ENCODE data around the gene TTI1. TPM values are rescaled to one million over a fixed set of nuclear protein-coding genes. Genes with fewer than 3 reads are reported as not detected.

TTI1 gene
- total RNA-seq, 1 experiment from 2014 or later = 16.1 TPM

DNA sequence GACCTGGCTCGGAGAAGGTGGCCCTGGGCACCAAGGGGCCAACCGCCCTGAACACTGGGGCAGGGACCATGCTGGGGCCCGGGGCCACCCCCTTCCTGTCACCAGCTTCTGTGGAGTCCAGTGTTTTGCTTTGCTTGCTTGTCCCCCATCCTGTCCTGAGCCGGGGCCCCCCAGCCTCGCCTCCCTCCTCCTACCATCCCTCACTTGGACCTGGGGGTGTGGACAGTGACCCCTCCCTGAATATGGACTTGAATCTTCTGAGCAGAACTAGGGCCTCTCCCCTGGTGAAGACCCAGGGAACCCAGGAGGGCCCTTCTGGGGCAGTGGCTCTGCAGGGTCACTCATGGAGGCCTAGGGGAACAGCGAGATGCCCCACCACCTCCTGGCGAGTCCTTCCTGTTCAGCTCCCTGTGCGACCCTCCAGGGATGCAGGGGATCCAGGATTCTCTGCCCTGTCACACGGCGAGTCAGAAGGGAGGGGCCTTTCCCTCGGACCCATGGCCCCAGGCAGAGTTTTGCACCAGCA lies 88.7 kb downstream of the TTI1 start:
- DNase-seq (ENCODE audit: low read depth in 1 of 2, low spot score in 2 of 2) = no peak
- Histone ChIP-seq H3K4me3 (no peak overlapping the region), H3K36me3 (no peaks in the 10 kb centered on the region), H3K27me3 (replicated peaks) (no peaks in the 10 kb centered on the region; the same call in 1 of the 2 replicates), H3K27ac (no peak overlapping the region), H3K9me3 (replicated peaks) (peaks cover 4% of the 10 kb centered on the region; the same call in 1 of the 2 replicates), H3K4me1 (replicated peaks) (no peaks in the 10 kb centered on the region)

- H3K4me1 ChIP-seq (replicated peaks) = no peaks in the 10 kb centered on the region
- no peak overlapping the region for H3K4me3 ChIP-seq
- no peak overlapping the region for H3K27ac ChIP-seq
- peak in 1 of 2 experiments; percentile 42 for DNase-seq (ENCODE audit: low read depth in 1 of 2, low spot score in 2 of 2)
- no peaks in the 10 kb centered on the region; the same call in 1 of the 2 replicates for H3K27me3 ChIP-seq (replicated peaks)
- H3K36me3 ChIP-seq = no peaks in the 10 kb centered on the region
- H3K9me3 ChIP-seq (replicated peaks) = peaks cover 4% of the 10 kb centered on the region; the same call in 1 of the 2 replicates
Observed at GRCh38 chr20:37943501-37944455, 89.5 kb downstream of the TTI1 start.

- Histone ChIP-seq H3K27me3 (replicated peaks) (no peaks in the 10 kb centered on the region; the same call in 1 of the 2 replicates), H3K4me1 (replicated peaks) (no peaks in the 10 kb centered on the region), H3K4me3 (no peak overlapping the region), H3K9me3 (replicated peaks) (peaks cover 3% of the 10 kb centered on the region; the same call in 1 of the 2 replicates), H3K36me3 (no peaks in the 10 kb centered on the region), H3K27ac (no peak overlapping the region)
- DNase-seq (ENCODE audit: low read depth in 1 of 2, low spot score in 2 of 2) = peak in 1 of 2 experiments; percentile 25
Observed at GRCh38 chr20:37943033-37943432, 90.2 kb downstream of the TTI1 start.

DNA sequence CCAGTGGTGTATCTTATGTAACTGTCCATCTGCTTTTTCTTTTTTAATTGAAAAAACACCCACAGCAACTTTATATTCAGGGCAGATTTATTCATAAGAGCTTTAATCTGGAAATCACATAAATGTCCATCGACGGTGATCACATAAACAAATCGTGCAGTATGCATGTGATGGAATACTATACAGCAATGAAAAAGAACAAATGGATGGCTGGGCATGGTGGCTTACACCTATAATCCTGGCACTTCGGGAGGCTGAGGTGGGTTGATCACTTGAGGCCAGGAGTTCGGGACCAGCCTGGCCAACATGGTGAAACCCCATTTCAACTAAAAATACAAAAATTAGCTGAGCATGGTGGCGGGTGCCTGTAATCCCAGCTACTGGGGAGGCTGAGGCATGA lies 91.3 kb downstream of the TTI1 start:
- H3K27me3 ChIP-seq (replicated peaks) = no peaks in the 10 kb centered on the region; the same call in 1 of the 2 replicates
- no peak overlapping the region for H3K4me3 ChIP-seq
- H3K27ac ChIP-seq = no peak overlapping the region
- DNase-seq (ENCODE audit: low read depth in 1 of 2, low spot score in 2 of 2) = peak in 1 of 2 experiments; percentile 7
- no peaks in the 10 kb centered on the region for H3K36me3 ChIP-seq
- H3K9me3 ChIP-seq (replicated peaks) = no peaks in the 10 kb centered on the region
- H3K4me1 ChIP-seq (replicated peaks) = no peaks in the 10 kb centered on the region

GRCh38 chr20:37941332-37941731 lies 91.9 kb downstream of the TTI1 start:
- no peaks in the 10 kb centered on the region; the same call in 1 of the 2 replicates for H3K27me3 ChIP-seq (replicated peaks)
- no peaks in the 10 kb centered on the region for H3K4me1 ChIP-seq (replicated peaks)
- no peaks in the 10 kb centered on the region for H3K9me3 ChIP-seq (replicated peaks)
- H3K36me3 ChIP-seq = no peaks in the 10 kb centered on the region
- no peak overlapping the region for H3K4me3 ChIP-seq
- DNase-seq (ENCODE audit: low read depth in 1 of 2, low spot score in 2 of 2) = no peak
- H3K27ac ChIP-seq = no peak overlapping the region

GRCh38 chr20:37940858-37941257 lies 92.4 kb downstream of the TTI1 start:
- no peaks in the 10 kb centered on the region for H3K9me3 ChIP-seq (replicated peaks)

DNA sequence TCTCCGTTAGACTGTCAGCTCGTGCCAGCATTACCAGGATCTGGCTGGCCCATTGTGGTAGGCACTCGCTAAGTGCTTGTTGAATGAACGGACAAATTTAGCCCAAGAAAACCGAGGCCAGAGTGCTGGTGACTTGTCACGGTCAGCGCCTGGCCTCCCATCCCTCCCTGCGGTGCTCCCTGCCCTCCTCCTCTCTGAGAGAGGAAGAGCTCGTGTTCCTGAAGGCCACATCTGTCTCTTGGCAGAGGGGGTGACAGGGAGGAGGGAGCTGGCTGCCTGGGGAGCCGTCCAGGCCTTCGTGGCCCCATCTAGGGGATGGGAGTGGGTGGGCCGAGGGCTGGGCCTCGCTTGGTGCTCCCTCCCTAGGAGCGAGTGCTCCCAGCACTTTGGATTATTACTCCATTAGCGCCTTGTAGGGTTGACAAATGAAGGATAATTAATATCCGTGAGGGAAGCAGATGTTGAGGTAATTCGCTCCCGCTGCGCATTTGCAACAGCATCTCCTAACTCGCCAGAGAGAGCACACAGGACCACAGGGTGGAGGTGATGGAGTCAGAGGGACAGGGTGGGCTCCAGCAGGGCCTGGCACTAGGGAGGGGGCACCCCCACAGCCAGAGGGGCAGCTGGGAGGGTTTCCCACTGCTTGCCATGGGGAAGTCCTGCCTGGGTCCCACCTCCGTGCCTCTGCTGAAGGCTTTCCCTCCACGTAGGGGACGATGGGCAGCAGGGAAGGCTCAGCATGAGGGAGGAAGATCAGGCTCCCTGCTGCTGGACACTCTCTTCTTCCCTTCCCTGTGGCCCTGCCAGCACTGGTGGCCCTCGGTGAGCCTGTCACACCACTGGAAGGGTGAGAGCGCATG lies 93.3 kb downstream of the TTI1 start:
- H3K4me3 ChIP-seq = no peak overlapping the region
- H3K9me3 ChIP-seq (replicated peaks) = no peaks in the 10 kb centered on the region
- no peaks in the 10 kb centered on the region for H3K36me3 ChIP-seq
- H3K27me3 ChIP-seq (replicated peaks) = no peaks in the 10 kb centered on the region
- no peak overlapping the region for H3K27ac ChIP-seq
- DNase-seq (ENCODE audit: low read depth in 1 of 2, low spot score in 2 of 2) = no peak
- no peaks in the 10 kb centered on the region for H3K4me1 ChIP-seq (replicated peaks)

More at GRCh38 chr20:37940858-37941257, 92.4 kb downstream of the TTI1 start:
- no peaks in the 10 kb centered on the region for H3K4me1 ChIP-seq (replicated peaks)
- no peaks in the 10 kb centered on the region; the same call in 1 of the 2 replicates for H3K27me3 ChIP-seq (replicated peaks)
- H3K36me3 ChIP-seq = no peaks in the 10 kb centered on the region
- H3K27ac ChIP-seq = no peak overlapping the region
- no peak overlapping the region for H3K4me3 ChIP-seq
- DNase-seq (ENCODE audit: low read depth in 1 of 2, low spot score in 2 of 2) = no peak

DNA sequence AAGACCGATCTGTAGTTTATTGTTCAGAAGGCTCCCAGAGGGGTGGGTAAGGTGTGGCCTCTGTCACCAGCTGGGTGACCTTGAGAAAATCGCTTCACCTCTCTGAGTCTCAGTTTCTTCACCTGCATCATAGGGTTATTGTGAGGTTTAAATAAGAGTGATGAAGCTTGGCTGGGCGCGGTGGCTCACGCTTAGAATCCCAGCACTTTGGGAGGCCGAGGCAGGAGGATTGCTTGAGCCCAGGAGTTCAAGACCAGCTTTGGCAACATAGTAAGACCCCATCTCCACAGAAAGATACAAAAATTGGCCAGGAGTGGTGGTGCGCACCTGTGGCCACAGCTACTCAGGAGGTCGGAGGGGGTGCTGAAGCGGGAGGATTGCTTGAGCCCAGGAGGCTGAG lies 94.3 kb downstream of the TTI1 start:
- Histone ChIP-seq H3K27me3 (replicated peaks) (no peaks in the 10 kb centered on the region), H3K27ac (no peak overlapping the region), H3K9me3 (replicated peaks) (no peaks in the 10 kb centered on the region), H3K36me3 (no peaks in the 10 kb centered on the region), H3K4me3 (no peak overlapping the region), H3K4me1 (replicated peaks) (no peaks in the 10 kb centered on the region)
- DNase-seq (ENCODE audit: low read depth in 1 of 2, low spot score in 2 of 2) = no peak

DNA sequence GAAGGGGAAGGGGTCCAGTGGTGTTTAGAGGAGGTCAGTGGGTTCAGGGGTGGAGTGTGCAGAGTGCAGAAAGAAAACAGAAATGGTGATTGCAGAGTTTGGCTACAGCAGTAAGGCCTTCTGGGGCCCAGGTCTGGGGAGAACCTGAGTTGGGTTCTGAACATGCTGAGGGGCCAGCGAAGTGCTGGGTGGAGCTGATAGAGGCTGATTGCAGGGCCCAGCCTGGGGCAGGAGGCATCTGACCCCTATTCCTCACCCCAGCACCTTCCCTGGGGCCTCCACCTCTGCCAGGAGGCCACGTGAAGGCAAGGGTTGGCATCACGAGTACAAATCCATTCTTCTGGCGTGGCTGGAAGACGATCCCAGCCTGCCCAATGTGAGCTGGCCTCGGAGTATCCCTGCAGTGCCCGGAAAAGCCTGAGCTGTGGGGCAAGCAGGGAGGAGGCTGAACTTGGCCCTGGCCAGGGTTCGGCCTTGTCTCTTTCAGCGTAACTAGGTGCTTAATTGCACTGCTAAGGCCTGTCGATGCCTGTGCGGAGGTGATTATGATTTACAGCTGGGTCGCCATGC lies 95.0 kb downstream of the TTI1 start:
- H3K27me3 ChIP-seq (replicated peaks) = no peaks in the 10 kb centered on the region
- no peaks in the 10 kb centered on the region for H3K9me3 ChIP-seq (replicated peaks)
- no peaks in the 10 kb centered on the region for H3K36me3 ChIP-seq
- H3K27ac ChIP-seq = no peak overlapping the region
- no peaks in the 10 kb centered on the region for H3K4me1 ChIP-seq (replicated peaks)
- H3K4me3 ChIP-seq = no peak overlapping the region
- DNase-seq (ENCODE audit: low read depth in 1 of 2, low spot score in 2 of 2) = no peak

DNA sequence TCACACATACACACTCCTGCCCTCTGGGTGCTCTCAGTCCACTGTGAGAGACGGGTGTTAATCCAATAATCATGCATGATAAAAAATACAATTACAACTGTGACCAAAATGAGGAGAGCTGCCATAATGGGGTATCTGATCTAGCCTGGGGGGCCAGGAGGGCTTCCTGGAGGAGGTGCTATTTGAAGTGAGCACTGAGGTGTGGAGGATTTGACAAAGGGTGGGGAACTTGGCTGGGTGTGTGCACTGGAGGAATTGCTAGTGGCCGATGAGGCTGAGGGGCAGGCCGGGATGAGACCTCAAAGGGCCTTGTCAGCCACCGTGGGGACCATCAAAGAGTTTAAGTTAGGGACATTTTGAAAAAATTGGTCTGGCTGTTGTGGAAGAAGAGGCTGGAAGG lies 95.6 kb downstream of the TTI1 start:
- Histone ChIP-seq H3K27ac (no peak overlapping the region), H3K9me3 (replicated peaks) (no peaks in the 10 kb centered on the region), H3K27me3 (replicated peaks) (no peaks in the 10 kb centered on the region), H3K36me3 (no peaks in the 10 kb centered on the region), H3K4me1 (replicated peaks) (no peaks in the 10 kb centered on the region), H3K4me3 (no peak overlapping the region)
- DNase-seq (ENCODE audit: low read depth in 1 of 2, low spot score in 2 of 2) = no peak

GRCh38 chr20:37936451-37936850 lies 96.8 kb downstream of the TTI1 start:
- H3K36me3 ChIP-seq = no peaks in the 10 kb centered on the region
- no peaks in the 10 kb centered on the region for H3K9me3 ChIP-seq (replicated peaks)
- H3K27ac ChIP-seq = no peak overlapping the region
- no peaks in the 10 kb centered on the region for H3K27me3 ChIP-seq (replicated peaks)
- H3K4me1 ChIP-seq (replicated peaks) = no peaks in the 10 kb centered on the region
- no peak overlapping the region for H3K4me3 ChIP-seq
- no peak for DNase-seq (ENCODE audit: low read depth in 1 of 2, low spot score in 2 of 2)

GRCh38 chr20:37936041-37936440 lies 97.2 kb downstream of the TTI1 start:
- no peaks in the 10 kb centered on the region for H3K4me1 ChIP-seq (replicated peaks)
- H3K27ac ChIP-seq = no peak overlapping the region
- DNase-seq (ENCODE audit: low read depth in 1 of 2, low spot score in 2 of 2) = no peak
- no peaks in the 10 kb centered on the region for H3K9me3 ChIP-seq (replicated peaks)
- H3K36me3 ChIP-seq = no peaks in the 10 kb centered on the region
- no peak overlapping the region for H3K4me3 ChIP-seq
- no peaks in the 10 kb centered on the region for H3K27me3 ChIP-seq (replicated peaks)

DNA sequence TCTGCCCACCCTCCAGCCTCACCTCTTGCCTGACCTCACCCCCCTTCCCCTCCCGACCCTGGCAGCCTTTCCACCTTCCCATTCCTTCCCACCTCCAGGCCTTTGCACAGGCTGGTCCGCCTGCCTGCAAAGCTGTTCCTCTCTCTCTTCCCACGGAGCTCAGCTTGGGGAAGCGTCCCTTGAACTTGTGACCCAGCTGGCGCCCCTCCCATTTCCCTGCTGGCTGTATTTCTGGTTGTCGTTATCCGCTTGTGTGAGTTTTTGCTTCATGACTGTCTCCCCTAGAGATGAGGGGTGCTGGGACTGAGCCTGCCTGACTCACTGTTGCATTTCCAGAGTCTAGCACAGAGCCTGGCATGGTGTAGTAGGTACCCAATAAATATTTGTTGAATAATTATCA lies 97.8 kb downstream of the TTI1 start:
- Histone ChIP-seq H3K27me3 (replicated peaks) (no peaks in the 10 kb centered on the region), H3K36me3 (no peaks in the 10 kb centered on the region), H3K9me3 (replicated peaks) (no peaks in the 10 kb centered on the region), H3K4me3 (no peak overlapping the region), H3K27ac (no peak overlapping the region), H3K4me1 (replicated peaks) (no peaks in the 10 kb centered on the region)
- DNase-seq (ENCODE audit: low read depth in 1 of 2, low spot score in 2 of 2) = no peak
